Natural killer cell (primary cell): ENCODE measurements around the gene RASA1. TPM values are rescaled to one million over a fixed set of nuclear protein-coding genes. Genes with fewer than 3 reads are reported as not detected.

ENCODE experiments used
- ATAC-seq, 3 donors: fragments of 150-1000 bp in 2 of 3; fragments of 200-7000 bp in 1 of 3; cut with Tn5 transposase; 1 replicate in 1 of 3; 2 replicates in 2 of 3; pipeline ENCODE4 v1.10.0; 2021; ENCODE audit warnings: mild to moderate bottlenecking in 2 of 3, moderate library complexity in 2 of 3
- DNase-seq, 2 donors: peaks; one replicate each; pipeline versions ENCODE4 v3.0.0 to v3.0.0-alpha.2; 2013 to 2021; ENCODE audit warnings: mixed read lengths in 1 of 2
- H3K27ac ChIP-seq: one replicate; pipeline ENCODE4 v1.5.1; 2013; ENCODE audit warnings: mild to moderate bottlenecking, low read length
- H3K27me3 ChIP-seq: one replicate; pipeline ENCODE4 v1.6.1; 2013; ENCODE audit warnings: low read length; ENCODE audit not compliant: control insufficient read depth, insufficient read depth
- H3K36me3 ChIP-seq: one replicate; pipeline ENCODE4 v1.6.1; 2013; ENCODE audit warnings: low read length; ENCODE audit not compliant: control insufficient read depth, insufficient read depth
- H3K4me1 ChIP-seq: one replicate; pipeline ENCODE4 v1.6.1; 2013; ENCODE audit warnings: low read length; ENCODE audit not compliant: control insufficient read depth, insufficient read depth
- H3K4me3 ChIP-seq: one replicate; pipeline ENCODE4 v1.5.1; 2013; ENCODE audit warnings: low read length
- H3K9me3 ChIP-seq: one replicate; pipeline ENCODE4 v1.6.1; 2013; ENCODE audit warnings: low read length; ENCODE audit not compliant: control insufficient read depth, insufficient read depth
- H3K27ac Mint-ChIP-seq, 2 donors: one replicate each; pipeline ENCODE4 v1.8.0; 2022; ENCODE audit warnings: mild to moderate bottlenecking in 2 of 2, mixed read lengths in 2 of 2, moderate library complexity in 1 of 2
- H3K27me3 Mint-ChIP-seq, 2 donors: one replicate each; pipeline ENCODE4 v1.8.0; 2022; ENCODE audit warnings: low read depth in 2 of 2, mixed read lengths in 2 of 2
- H3K36me3 Mint-ChIP-seq: one replicate; pipeline ENCODE4 v1.8.0; 2022; ENCODE audit warnings: mixed read lengths
- H3K4me1 Mint-ChIP-seq, 2 donors: one replicate each; pipeline ENCODE4 v1.8.0; 2022; ENCODE audit warnings: mixed read lengths in 2 of 2
- H3K4me3 Mint-ChIP-seq: one replicate; pipeline ENCODE4 v1.8.0; 2022; ENCODE audit warnings: mild to moderate bottlenecking, moderate library complexity, mixed read lengths
- H3K9me3 Mint-ChIP-seq, 2 donors: one replicate each; pipeline ENCODE4 v1.8.0; 2022; ENCODE audit warnings: mixed read lengths in 2 of 2
- CTCF ChIP-seq: fragments of 200-600 bp; IDR thresholded peaks from one replicate; pipeline ENCODE4 v1.8.0; 2022; ENCODE audit warnings: antibody characterized with exemption
- WGBS: methylation state at CpG from one replicate; pipeline ENCODE4 v1.1.7; 2013; ENCODE audit warnings: missing lambda C conversion rate; ENCODE audit not compliant: insufficient coverage; 5-methylcytosine and 5-hydroxymethylcytosine counted together
- intact Hi-C: fragments of 100-400 bp; cut with micrococcal nuclease; formaldehyde crosslinking; loops from one replicate; pipeline ENCODE4 v1.14.2; 2022
- total RNA-seq, 4 donors: library from RNA; stranded (reverse); fragments of 120-200 nt in 1 of 4; gene quantifications; one replicate each; pipeline versions ENCODE4 v1.2.3 to v1.2.4, GENCODE V29; 2013 to 2022

RASA1 gene
- total RNA-seq, 3 donors from 2014 or later (not counting 1 experiment from before 2014, with no cell fraction given): 20.3 to 26.5 (median 21.2) TPM

- Histone ChIP-seq H3K4me3 (no peak overlapping the region), H3K4me1 (peaks cover 6% of the 10 kb centered on the region), H3K27me3 (no peaks in the 10 kb centered on the region), H3K9me3 (no peaks in the 10 kb centered on the region), H3K36me3 (peaks cover 83% of the 10 kb centered on the region), H3K27ac (peak overlapping the region; percentile 49)
- Mint-ChIP-seq H3K27me3 (no peaks in the 10 kb centered on the region), H3K4me1 (peaks cover 24 to 31% of the 10 kb centered on the region in 2 donors), H3K9me3 (no peaks in the 10 kb centered on the region), H3K27ac (peak overlapping the region; percentile 89 to 93), H3K4me3 (peak overlapping the region; percentile 73), H3K36me3 (peaks cover 35% of the 10 kb centered on the region)
- no peak for TF ChIP-seq CTCF
- intact Hi-C loops: loop anchor here (5.0 kb wide), 1 partner anchor 122 kb away; the partner anchor contains the start of gene RASA1
- whole genome bisulfite sequencing: 87% methylated on average over 14 of the region's 14 CpGs
- DNase-seq: no peak
- ATAC-seq: peak; percentile 72 to 85 (median 85)
These were observed 121.8 kb downstream of the RASA1 start for GRCh38 chr5:87389296-87390034.

DNA sequence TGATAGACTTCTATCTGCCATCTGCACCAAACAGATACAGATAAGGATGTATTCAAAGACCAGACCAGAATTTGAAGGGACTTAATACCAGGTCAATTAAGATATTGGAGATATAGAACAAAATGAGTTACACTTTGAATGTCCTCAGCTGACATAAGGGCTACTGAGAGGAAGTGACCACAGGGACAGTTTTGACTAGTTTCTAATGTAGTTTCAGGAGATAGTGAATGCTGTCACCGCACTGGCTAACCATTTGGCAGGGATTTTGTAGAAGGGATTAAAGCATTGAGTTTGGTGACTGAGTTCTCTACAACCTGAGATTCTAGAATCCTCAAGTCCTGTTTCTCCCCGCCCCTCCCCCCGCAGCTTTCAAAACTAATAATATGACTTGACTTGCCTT, 122.4 kb downstream of the RASA1 start:
- peak in 2 of 3 donors; percentile 9 to 13 for ATAC-seq
- H3K27ac Mint-ChIP-seq: peak overlapping the region; percentile 89 to 93
- no peak for DNase-seq
- Histone ChIP-seq H3K36me3 (peaks cover 88% of the 10 kb centered on the region), H3K4me1 (peaks cover 6% of the 10 kb centered on the region), H3K9me3 (no peaks in the 10 kb centered on the region), H3K27ac (peak overlapping the region; percentile 49), H3K27me3 (no peaks in the 10 kb centered on the region), H3K4me3 (no peak overlapping the region)
- 100% methylated on average over 1 of the region's 3 CpGs for WGBS
- no peaks in the 10 kb centered on the region for H3K27me3 Mint-ChIP-seq
- H3K4me1 Mint-ChIP-seq: peaks cover 24 to 36% of the 10 kb centered on the region in 2 donors
- intact Hi-C loops: loop anchor here (5.0 kb wide), 1 partner anchor 123 kb away; the partner anchor contains the start of gene RASA1
- no peaks in the 10 kb centered on the region for H3K9me3 Mint-ChIP-seq
- H3K4me3 Mint-ChIP-seq: peak overlapping the region; percentile 73
- H3K36me3 Mint-ChIP-seq: peaks cover 41% of the 10 kb centered on the region
- TF ChIP-seq CTCF: no peak

DNA sequence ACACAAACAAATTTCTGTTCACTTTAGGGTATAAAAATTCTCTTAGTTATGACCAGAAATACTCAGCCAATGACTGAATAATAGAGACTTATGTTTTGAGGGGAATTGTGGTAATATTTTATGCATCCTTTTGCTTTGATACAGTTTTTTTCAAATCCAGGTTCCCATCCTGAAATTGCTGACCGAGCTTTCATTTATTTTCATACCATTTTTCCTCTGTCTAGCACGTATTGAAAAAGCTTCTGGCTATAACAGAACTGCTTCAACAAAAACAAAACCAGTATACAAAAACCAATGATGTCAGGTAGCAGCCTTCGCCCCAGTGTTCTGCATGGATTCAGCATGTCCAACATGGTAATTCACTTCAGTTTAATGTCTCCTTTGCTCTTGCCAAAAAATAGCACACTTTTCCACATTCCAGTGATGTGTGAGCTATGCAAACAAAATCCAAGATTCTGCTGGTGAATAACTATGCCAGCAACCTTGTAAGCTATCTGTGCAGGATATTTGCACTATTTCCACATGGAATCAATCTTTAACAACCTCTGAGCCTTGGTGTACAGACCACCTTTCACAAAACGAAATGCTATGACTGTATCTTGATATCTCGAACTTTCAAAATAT, 123.0 kb downstream of the RASA1 start:
- Histone ChIP-seq H3K9me3 (no peaks in the 10 kb centered on the region), H3K27ac (no peak overlapping the region), H3K4me3 (no peak overlapping the region), H3K36me3 (peaks cover 89% of the 10 kb centered on the region), H3K4me1 (peaks cover 6% of the 10 kb centered on the region), H3K27me3 (no peaks in the 10 kb centered on the region)
- intact Hi-C loops: loop anchor here (5.0 kb wide), 1 partner anchor 123 kb away; the partner anchor contains the start of gene RASA1
- H3K4me3 Mint-ChIP-seq: peak overlapping the region; percentile 22
- no peaks in the 10 kb centered on the region for H3K27me3 Mint-ChIP-seq
- DNase-seq (no peak), ATAC-seq (no peak)
- peaks cover 24 to 39% of the 10 kb centered on the region in 2 donors for H3K4me1 Mint-ChIP-seq
- peaks cover 43% of the 10 kb centered on the region for H3K36me3 Mint-ChIP-seq
- H3K27ac Mint-ChIP-seq: peak overlapping the region; percentile 89 to 93
- WGBS: 97% methylated on average over 5 of the region's 5 CpGs
- TF ChIP-seq CTCF: no peak
- H3K9me3 Mint-ChIP-seq: no peaks in the 10 kb centered on the region
